ENCODE measurements around the gene SMOC2. TPM values are rescaled to one million over a fixed set of nuclear protein-coding genes. Genes with fewer than 3 reads are reported as not detected.

The SMOC2 gene
- total and polyA plus RNA-seq, 2 donors (not counting 1 experiment from before 2014, with no cell fraction given), result 0.37 TPM; not detected in 1

DNA sequence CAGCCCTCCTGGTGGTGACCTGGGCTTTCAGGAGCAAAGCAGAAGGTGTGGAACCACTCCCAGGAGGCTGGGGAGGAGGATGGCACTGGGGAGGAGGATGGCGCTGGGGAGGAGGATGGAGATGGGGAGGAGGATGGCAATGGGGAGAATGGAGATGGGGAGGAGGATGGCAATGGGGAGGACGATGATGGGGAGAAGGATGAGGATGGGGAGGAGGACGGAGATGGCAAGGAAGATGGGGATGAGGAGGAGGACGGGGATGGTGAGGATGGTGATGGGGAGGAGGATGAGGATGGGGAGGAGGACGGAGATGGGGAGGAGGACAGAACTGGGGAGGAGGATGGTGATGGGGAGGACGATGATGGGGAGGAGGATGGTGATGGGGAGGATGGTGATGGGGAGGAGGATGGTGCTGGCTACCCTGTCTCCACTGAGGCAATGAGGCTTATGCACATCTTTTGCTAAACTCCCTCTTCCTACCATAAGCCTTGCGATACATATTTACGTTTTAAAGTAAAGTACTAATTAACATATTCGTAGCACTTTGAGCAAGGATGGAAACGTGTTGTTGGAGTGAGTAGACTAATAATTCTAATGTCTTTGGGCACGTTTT lies 7.4 kb downstream of the SMOC2 start:
- Histone ChIP-seq H3K4me3 (ENCODE audit: control extremely low read depth in 1 of 5, extremely low read depth in 1 of 5, insufficient read depth in 1 of 5, low read depth in 2 of 5, low read length in 4 of 5) (no peak overlapping the region), H3K9me3 (ENCODE audit: control extremely low read depth in 1 of 3, control insufficient read depth in 2 of 3, insufficient read depth in 1 of 3, low read length in 2 of 3) (no peaks in the 10 kb centered on the region), H3K4me1 (ENCODE audit: control insufficient read depth in 2 of 2, insufficient read depth in 2 of 2, low read length in 2 of 2) (peaks cover 0 to 4% of the 10 kb centered on the region in 2 donors), H3K9ac (ENCODE audit: low read length) (no peak overlapping the region), H4K20me1 (ENCODE audit: control insufficient read depth, insufficient read depth, low read length, poor library complexity, severe bottlenecking) (no peaks in the 10 kb centered on the region), H3K4me2 (replicated peaks; ENCODE audit: low read depth, low read length, poor library complexity, severe bottlenecking) (no peak overlapping the region), H3K27ac (ENCODE audit: low read length in 2 of 2) (no peak overlapping the region), H3K27me3 (replicated peaks in 1 of 4; ENCODE audit: control extremely low read depth in 1 of 4, control insufficient read depth in 3 of 4, insufficient read depth in 4 of 4, low read length in 3 of 4) (peaks cover 0 to 6% (median 3%) of the 10 kb centered on the region in 4 experiments), H3K79me2 (ENCODE audit: control insufficient read depth, insufficient read depth, low read length) (no peaks in the 10 kb centered on the region), H2AFZ (ENCODE audit: insufficient read depth, low read depth, low read length, poor library complexity, severe bottlenecking) (no peak overlapping the region), H3K36me3 (replicated peaks in 1 of 2; ENCODE audit: control extremely low read depth in 1 of 2, control insufficient read depth in 1 of 2, extremely low read depth in 1 of 2, insufficient read depth in 2 of 2, low read length in 1 of 2) (no peaks in the 10 kb centered on the region)
- no peaks in the 10 kb centered on the region for H3K9me3 Mint-ChIP-seq (ENCODE audit: insufficient read depth)
- ChIA-PET CTCF (no interaction called here), POLR2A (interaction anchor here (0.7 kb wide), 1 partner anchor 1822 kb away, joined by 5 read pairs; no protein-coding TSS in a partner anchor)
- no peak overlapping the region for H3K27ac Mint-ChIP-seq
- peaks cover 8% of the 10 kb centered on the region for H3K4me1 Mint-ChIP-seq
- WGBS (ENCODE audit: insufficient coverage), result 89% methylated on average over 4 of the region's 11 CpGs
- intact Hi-C loops (cut with micrococcal nuclease), result no loop called here
- DNase-seq (no peak), ATAC-seq (ENCODE audit: low read depth) (no peak)
- no peak for TF ChIP-seq EZH2 (IDR thresholded peaks at IDR 0.05; ENCODE audit: borderline replicate concordance, insufficient read depth, low read depth, low read length, poor library complexity, severe bottlenecking)
- TF ChIP-seq, protein P1, sequence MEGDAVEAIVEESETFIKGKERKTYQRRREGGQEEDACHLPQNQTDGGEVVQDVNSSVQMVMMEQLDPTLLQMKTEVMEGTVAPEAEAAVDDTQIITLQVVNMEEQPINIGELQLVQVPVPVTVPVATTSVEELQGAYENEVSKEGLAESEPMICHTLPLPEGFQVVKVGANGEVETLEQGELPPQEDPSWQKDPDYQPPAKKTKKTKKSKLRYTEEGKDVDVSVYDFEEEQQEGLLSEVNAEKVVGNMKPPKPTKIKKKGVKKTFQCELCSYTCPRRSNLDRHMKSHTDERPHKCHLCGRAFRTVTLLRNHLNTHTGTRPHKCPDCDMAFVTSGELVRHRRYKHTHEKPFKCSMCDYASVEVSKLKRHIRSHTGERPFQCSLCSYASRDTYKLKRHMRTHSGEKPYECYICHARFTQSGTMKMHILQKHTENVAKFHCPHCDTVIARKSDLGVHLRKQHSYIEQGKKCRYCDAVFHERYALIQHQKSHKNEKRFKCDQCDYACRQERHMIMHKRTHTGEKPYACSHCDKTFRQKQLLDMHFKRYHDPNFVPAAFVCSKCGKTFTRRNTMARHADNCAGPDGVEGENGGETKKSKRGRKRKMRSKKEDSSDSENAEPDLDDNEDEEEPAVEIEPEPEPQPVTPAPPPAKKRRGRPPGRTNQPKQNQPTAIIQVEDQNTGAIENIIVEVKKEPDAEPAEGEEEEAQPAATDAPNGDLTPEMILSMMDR (IDR thresholded peaks at IDR 0.05), result no peak
- H3K27me3 Mint-ChIP-seq, result peaks cover 22% of the 10 kb centered on the region
- H3K4me3 Mint-ChIP-seq, result no peak overlapping the region

DNA sequence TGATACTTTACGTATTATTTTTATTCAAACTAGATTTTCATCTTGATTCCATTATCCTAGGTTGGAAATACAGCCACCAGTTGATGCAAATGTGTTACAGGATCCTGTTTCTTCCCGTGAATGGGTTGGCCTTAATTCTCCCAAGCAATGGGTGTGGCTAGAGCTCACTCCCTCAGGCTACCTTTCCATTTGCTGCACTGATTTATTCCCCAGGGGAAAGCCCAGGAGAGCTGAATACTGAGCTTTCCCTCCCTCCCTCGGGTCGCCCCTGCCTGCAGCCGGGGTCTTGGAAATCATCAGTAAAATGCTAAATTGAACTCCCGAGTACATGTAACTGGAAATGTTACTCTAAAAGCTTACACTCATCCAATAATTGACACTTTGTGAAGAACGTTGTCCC lies 9.9 kb downstream of the SMOC2 start:
- H3K27me3 ChIP-seq (replicated peaks in 1 of 4; ENCODE audit: control extremely low read depth in 1 of 4, control insufficient read depth in 3 of 4, insufficient read depth in 4 of 4, low read length in 3 of 4), result no peaks in the 10 kb centered on the region
- no peaks in the 10 kb centered on the region for H3K79me2 ChIP-seq (ENCODE audit: control insufficient read depth, insufficient read depth, low read length)
- H3K27me3 Mint-ChIP-seq, result peaks cover 6% of the 10 kb centered on the region
- peaks cover 0 to 5% (median 0%) of the 10 kb centered on the region in 3 donors for H3K9me3 ChIP-seq (ENCODE audit: control extremely low read depth in 1 of 3, control insufficient read depth in 2 of 3, insufficient read depth in 1 of 3, low read length in 2 of 3)
- 64% methylated on average over 6 of the region's 7 CpGs for WGBS (ENCODE audit: insufficient coverage)
- DNase-seq, result no peak
- no peak overlapping the region for H3K9ac ChIP-seq (ENCODE audit: low read length)
- TF ChIP-seq EZH2 (IDR thresholded peaks at IDR 0.05; ENCODE audit: borderline replicate concordance, insufficient read depth, low read depth, low read length, poor library complexity, severe bottlenecking), result no peak
- TF ChIP-seq, protein P1 (IDR thresholded peaks at IDR 0.05), result no peak
- H2AFZ ChIP-seq (ENCODE audit: insufficient read depth, low read depth, low read length, poor library complexity, severe bottlenecking), result no peak overlapping the region
- ChIA-PET POLR2A (no interaction called here), CTCF (no interaction called here)
- no peaks in the 10 kb centered on the region for H4K20me1 ChIP-seq (ENCODE audit: control insufficient read depth, insufficient read depth, low read length, poor library complexity, severe bottlenecking)
- H3K4me3 ChIP-seq (ENCODE audit: control extremely low read depth in 1 of 5, extremely low read depth in 1 of 5, insufficient read depth in 1 of 5, low read depth in 2 of 5, low read length in 4 of 5), result no peak overlapping the region
- H3K4me1 ChIP-seq (ENCODE audit: control insufficient read depth in 2 of 2, insufficient read depth in 2 of 2, low read length in 2 of 2), result peaks cover 0 to 4% of the 10 kb centered on the region in 2 donors
- H3K4me1 Mint-ChIP-seq, result peaks cover 8% of the 10 kb centered on the region
- ATAC-seq (ENCODE audit: low read depth), result no peak
- no peak overlapping the region for H3K27ac ChIP-seq (ENCODE audit: low read length in 2 of 2)
- no peak overlapping the region for H3K4me3 Mint-ChIP-seq
- H3K36me3 ChIP-seq (replicated peaks in 1 of 2; ENCODE audit: control extremely low read depth in 1 of 2, control insufficient read depth in 1 of 2, extremely low read depth in 1 of 2, insufficient read depth in 2 of 2, low read length in 1 of 2), result no peaks in the 10 kb centered on the region
- H3K27ac Mint-ChIP-seq, result no peak overlapping the region
- intact Hi-C loops (cut with micrococcal nuclease), result no loop called here
- H3K4me2 ChIP-seq (replicated peaks; ENCODE audit: low read depth, low read length, poor library complexity, severe bottlenecking), result no peak overlapping the region
- H3K9me3 Mint-ChIP-seq (ENCODE audit: insufficient read depth), result no peaks in the 10 kb centered on the region

Measured in B cell (primary cell).